Heart left ventricle (tissue), 16 donors: ENCODE data around the gene RELT. TPM values are rescaled to one million over a fixed set of nuclear protein-coding genes. Genes with fewer than 3 reads are reported as not detected.

Experiments used
- ATAC-seq, 4 donors: fragments of 200-7000 bp; cut with Tn5 transposase; one replicate each; pipeline ENCODE4 v1.9.1; 2020 to 2022; ENCODE audit warnings: moderate library complexity in 4 of 4, mild to moderate bottlenecking in 3 of 4, moderate number of reproducible peaks in 1 of 4
- DNase-seq, 5 donors: peaks; one replicate each; pipeline ENCODE4 v3.0.0-alpha.2; 2020
- H3K27ac ChIP-seq, 12 donors: fragments of 200-600 bp; sonication (generic) in 4 of 12; one replicate each; pipeline versions ENCODE4 v1.5.0 to v1.8.0; 2016 to 2022; ENCODE audit warnings: mild to moderate bottlenecking in 2 of 12
- H3K27me3 ChIP-seq, 9 donors: fragments of 200-600 bp; sonication (generic) in 2 of 9; one replicate each; pipeline versions ENCODE4 v1.5.1 to v1.8.0; 2016 to 2022; ENCODE audit warnings: mild to moderate bottlenecking in 3 of 9
- H3K36me3 ChIP-seq, 9 donors: fragments of 200-600 bp; sonication (generic) in 2 of 9; one replicate each; pipeline versions ENCODE4 v1.5.0 to v1.8.0; 2018 to 2022; ENCODE audit warnings: mild to moderate bottlenecking in 2 of 9
- H3K4me1 ChIP-seq, 12 donors: fragments of 200-600 bp; sonication (generic) in 4 of 12; one replicate each; pipeline versions ENCODE4 v1.5.0 to v1.8.0; 2016 to 2022; ENCODE audit warnings: mild to moderate bottlenecking in 3 of 12
- H3K4me3 ChIP-seq, 12 donors: fragments of 200-600 bp; sonication (generic) in 4 of 12; one replicate each; pipeline versions ENCODE4 v1.5.0 to v1.8.0; 2017 to 2022; ENCODE audit warnings: mild to moderate bottlenecking in 9 of 12, moderate library complexity in 4 of 12
- H3K9me3 ChIP-seq, 12 donors: fragments of 200-600 bp; sonication (generic) in 4 of 12; one replicate each; pipeline versions ENCODE4 v1.5.0 to v1.8.0; 2016 to 2022; ENCODE audit warnings: mild to moderate bottlenecking in 1 of 12
- POLR2A ChIP-seq, 2 donors: fragments of 450-650 bp; IDR thresholded peaks; one replicate each; pipeline ENCODE4 v1.6.1; 2017; ENCODE audit warnings: antibody characterized with exemption in 2 of 2, mild to moderate bottlenecking in 2 of 2, moderate library complexity in 2 of 2
- WGBS, 4 donors: extraction: QIAGEN DNeasy Blood & Tissue Kit in 2 of 4; methylation state at CpG; one replicate each; pipeline versions ENCODE4 v1.1.5 to v1.1.7; 2013 to 2018; 5-methylcytosine and 5-hydroxymethylcytosine counted together
- intact Hi-C, 10 donors: fragments of 100-400 bp; cut with DNase I; formaldehyde crosslinking; loops; one replicate each; pipeline versions ENCODE4 v1.11.1 to v1.14.2; 2022
- polyA plus RNA-seq, 2 donors: library from polyadenylated mRNA; stranded (reverse); fragments of 200-250 nt; gene quantifications; one replicate each; pipeline ENCODE4 v1.2.3, GENCODE V29; 2013
- total RNA-seq, 9 donors: library from RNA; depleted of rRNA in 2 of 9; stranded (reverse); fragments of >200 nt in 2 of 9; fragmentation: NEBNext Ultra II Directional in 3 of 9; extraction: Animal tissue kit (Norgen Biotek cat#: 25700) in 3 of 9; gene quantifications; one replicate each; pipeline versions ENCODE4 v1.1.0 to v1.2.4, GENCODE V29; 2016 to 2023
- TF ChIP-seq, protein P1 (sequence below), 12 donors: fragments of 200-600 bp; sonication (generic) in 4 of 12; IDR thresholded peaks; one replicate each; pipeline versions ENCODE4 v1.5.0 to v1.8.0; 2018 to 2022; ENCODE audit warnings: antibody characterized with exemption in 12 of 12, mild to moderate bottlenecking in 5 of 12
- donor health status: ischemic (EF 13 %, LVEDD 7.1; RV severe dilation, severe dysfunction).
- donor health status: healthy with polysubstance abuse.
- donor health status: DM: no; HTN: yes; CAD: no.
- donor health status: DM: no; HTN: no; CAD: no.
- donor health status: ischemic (EF 25% LVEDD 6.9; RV normal size, moderate dysfunction).
- donor health status: ischemic (EF 25% LVEDD 5.7; RV mildly dilated, moderate dysfunction).
- donor health status: healthy.
- donor health status: DM: yes; HTN: yes; CAD: no.
- donor health status: ischemic (EF 35%, LVEDD 5.7; RV mildly dilated, moderate dysfunction).
- donor health status: nonischemic (EF 11% LVEDD 7.7; RV severe dilation, severe dysfunction).
- donor health status: DM: yes; HTN: yes; CAD: no.
- donor health status: PGD.
- donor health status: ischemic (EF 29% LVEDD 5.4; RV normal size, mild dysfunction).
- donor health status: nonischemic (EF 23%, LVEDD 6.1; RV moderate dilation, normal function).

Gene RELT
- total and polyA plus RNA-seq, 11 donors, result 1.0 to 13.9 (median 2.6) TPM

DNA sequence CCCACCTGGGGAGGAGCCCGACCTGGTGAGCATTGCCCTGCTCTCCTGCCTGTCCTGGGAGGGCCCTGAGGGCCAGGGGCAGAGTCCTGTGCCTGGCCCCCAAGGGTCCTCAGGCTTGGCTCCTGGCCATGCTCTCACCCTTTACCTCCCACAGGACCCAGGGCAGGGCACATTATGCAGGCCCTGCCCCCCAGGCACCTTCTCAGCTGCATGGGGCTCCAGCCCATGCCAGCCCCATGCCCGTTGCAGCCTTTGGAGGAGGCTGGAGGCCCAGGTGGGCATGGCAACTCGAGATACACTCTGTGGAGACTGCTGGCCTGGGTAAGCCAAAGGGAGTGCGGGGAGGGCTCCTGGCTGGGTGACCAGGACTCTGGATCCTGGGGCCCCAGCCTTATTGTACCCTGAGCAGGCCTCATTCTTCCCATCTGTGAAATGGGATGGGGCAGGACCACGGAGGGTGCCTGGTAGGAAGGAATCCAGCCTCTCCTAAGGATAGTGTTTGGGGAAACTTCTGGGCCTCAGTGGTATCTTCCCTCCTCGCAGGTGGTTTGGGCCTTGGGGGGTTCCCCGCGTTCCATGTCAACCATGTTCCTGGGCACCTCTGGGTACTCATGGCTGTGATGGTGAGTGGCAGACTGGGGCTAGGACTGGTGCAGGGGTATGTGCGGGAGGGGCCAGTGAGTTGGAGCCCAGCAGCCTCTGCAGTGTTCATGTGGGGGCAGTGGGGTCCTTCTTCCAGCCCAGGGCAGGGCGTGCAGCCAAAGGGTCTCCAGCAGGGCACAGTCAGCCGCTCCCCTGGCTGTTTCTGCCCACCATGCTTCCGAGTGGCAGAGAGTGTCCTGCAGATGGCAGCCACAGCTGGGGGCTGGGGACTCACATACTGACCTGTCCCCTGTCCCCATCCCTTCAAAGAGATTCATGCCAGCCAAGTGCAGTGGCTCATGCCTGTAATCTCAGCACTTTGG, 14.7 kb downstream of the RELT start:
- intact Hi-C loops, result loop anchor here in 8 of 10 donors (5.0 kb wide), 4 partner anchors 39 to 99 kb away; partner anchors contain the start of gene ARHGEF17 (in 3 of the 8)
- WGBS, 4 donors, result 92 to 98% (median 96%) methylated on average over 12 of the region's 12 CpGs

DNA sequence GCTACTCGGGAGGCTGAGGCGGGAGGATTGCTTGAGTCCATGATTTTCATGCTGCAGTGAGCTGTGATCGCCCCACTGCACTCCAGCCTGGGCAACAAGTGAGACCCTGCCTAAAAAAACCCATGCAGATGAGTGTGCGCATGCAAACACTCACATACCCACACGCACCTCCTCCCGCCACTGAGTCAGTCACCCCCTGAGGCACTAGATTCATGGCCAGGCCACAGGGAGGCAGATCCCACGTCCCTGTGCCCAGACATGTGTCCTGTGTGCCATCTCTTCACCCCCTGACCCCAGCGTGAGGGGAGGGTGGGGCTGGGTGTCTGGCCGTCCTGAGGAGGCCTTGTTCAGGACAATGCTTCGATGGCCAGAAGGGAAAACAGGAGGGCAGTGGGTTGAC, 15.5 kb downstream of the RELT start:
- 88 to 97% (median 95%) methylated on average over 8 to 10 of the region's 10 CpGs for WGBS, 4 donors
- TF ChIP-seq, protein P1, sequence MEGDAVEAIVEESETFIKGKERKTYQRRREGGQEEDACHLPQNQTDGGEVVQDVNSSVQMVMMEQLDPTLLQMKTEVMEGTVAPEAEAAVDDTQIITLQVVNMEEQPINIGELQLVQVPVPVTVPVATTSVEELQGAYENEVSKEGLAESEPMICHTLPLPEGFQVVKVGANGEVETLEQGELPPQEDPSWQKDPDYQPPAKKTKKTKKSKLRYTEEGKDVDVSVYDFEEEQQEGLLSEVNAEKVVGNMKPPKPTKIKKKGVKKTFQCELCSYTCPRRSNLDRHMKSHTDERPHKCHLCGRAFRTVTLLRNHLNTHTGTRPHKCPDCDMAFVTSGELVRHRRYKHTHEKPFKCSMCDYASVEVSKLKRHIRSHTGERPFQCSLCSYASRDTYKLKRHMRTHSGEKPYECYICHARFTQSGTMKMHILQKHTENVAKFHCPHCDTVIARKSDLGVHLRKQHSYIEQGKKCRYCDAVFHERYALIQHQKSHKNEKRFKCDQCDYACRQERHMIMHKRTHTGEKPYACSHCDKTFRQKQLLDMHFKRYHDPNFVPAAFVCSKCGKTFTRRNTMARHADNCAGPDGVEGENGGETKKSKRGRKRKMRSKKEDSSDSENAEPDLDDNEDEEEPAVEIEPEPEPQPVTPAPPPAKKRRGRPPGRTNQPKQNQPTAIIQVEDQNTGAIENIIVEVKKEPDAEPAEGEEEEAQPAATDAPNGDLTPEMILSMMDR (IDR thresholded peaks at IDR 0.05), result no peak
- no peak for TF ChIP-seq POLR2A (IDR thresholded peaks at IDR 0.05)
- Histone ChIP-seq H3K4me1 (peaks cover 0 to 51% (median 21%) of the 10 kb centered on the region in 12 donors), H3K27me3 (no peaks in the 10 kb centered on the region), H3K36me3 (peaks cover 0 to 66% (median 0%) of the 10 kb centered on the region in 9 donors), H3K9me3 (no peaks in the 10 kb centered on the region), H3K27ac (no peak overlapping the region), H3K4me3 (no peak overlapping the region)
- intact Hi-C loops, result loop anchor here in 8 of 10 donors (2.0 to 5.0 kb wide), 5 partner anchors 39 to 99 kb away; partner anchors contain the start of gene ARHGEF17 (in 3 of the 8)
- ATAC-seq (no peak), DNase-seq (peak in 1 of 5 donors; percentile 15)

More for the DNA sequence above, 14.7 kb downstream of the RELT start:
- Histone ChIP-seq H3K36me3 (peaks cover 0 to 58% (median 0%) of the 10 kb centered on the region in 9 donors), H3K27ac (no peak overlapping the region), H3K4me1 (peaks cover 0 to 59% (median 25%) of the 10 kb centered on the region in 12 donors), H3K27me3 (no peaks in the 10 kb centered on the region), H3K9me3 (no peaks in the 10 kb centered on the region), H3K4me3 (no peak overlapping the region)
- DNase-seq, result peak in 2 of 5 donors; percentile 21 to 57
- TF ChIP-seq, protein P1 (IDR thresholded peaks at IDR 0.05), result no peak
- no peak for TF ChIP-seq POLR2A (IDR thresholded peaks at IDR 0.05)
- ATAC-seq, result no peak

DNA sequence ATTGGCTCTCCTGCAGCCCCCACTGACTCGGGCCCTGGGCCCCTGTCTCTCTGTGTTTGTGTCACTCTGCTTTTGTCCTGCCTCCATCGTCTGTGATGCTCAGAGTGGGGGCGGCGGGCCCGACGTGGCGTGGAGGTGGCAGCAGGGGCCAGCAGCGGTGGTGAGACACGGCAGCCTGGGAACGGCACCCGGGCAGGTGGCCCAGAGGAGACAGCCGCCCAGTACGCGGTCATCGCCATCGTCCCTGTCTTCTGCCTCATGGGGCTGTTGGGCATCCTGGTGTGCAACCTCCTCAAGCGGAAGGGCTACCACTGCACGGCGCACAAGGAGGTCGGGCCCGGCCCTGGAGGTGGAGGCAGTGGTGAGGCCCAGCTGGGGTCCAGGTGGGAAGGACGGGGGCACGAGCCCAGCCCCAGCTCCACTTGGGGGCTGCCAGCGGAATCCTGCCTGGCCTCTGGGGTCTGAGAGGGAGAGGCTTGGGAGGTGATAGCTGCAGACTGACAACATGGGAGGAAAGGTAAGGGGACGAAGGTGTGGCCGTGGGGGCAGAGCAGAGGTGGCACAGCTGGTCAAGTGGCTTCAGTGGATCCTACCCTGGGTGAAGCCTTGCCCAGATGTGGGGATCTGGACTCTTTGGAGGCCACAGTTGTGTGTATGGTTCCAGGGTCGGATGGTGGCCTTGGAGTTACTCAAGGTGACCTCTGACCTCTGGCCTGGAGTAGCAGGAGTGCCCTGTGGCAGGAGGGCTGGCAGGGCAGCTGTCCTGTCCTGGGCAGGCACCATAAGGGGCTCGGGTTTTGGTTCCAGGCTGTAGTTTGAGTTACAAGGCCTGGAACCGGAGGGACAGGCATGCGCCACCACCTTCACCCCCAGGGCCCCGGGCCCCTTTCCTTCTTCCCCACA, 16.2 kb downstream of the RELT start:
- H3K4me3 ChIP-seq, result no peak overlapping the region
- H3K36me3 ChIP-seq, result peaks cover 0 to 73% (median 0%) of the 10 kb centered on the region in 9 donors
- WGBS, 4 donors, result 94 to 98% (median 95%) methylated on average over 22 to 31 of the region's 31 CpGs
- no peak for ATAC-seq
- intact Hi-C loops, result loop anchor here in 9 of 10 donors (1.0 to 5.0 kb wide), 7 partner anchors 40 to 100 kb away; partner anchors contain the start of gene ARHGEF17 (in 3 of the 9)
- peak in 2 of 5 donors; percentile 23 to 68 for DNase-seq
- no peaks in the 10 kb centered on the region for H3K9me3 ChIP-seq
- H3K27ac ChIP-seq, result peak overlapping the region in 1 of 12 donors; percentile 13
- TF ChIP-seq, protein P1 (IDR thresholded peaks at IDR 0.05), result no peak
- TF ChIP-seq POLR2A (IDR thresholded peaks at IDR 0.05), result no peak
- H3K27me3 ChIP-seq, result no peaks in the 10 kb centered on the region
- peaks cover 0 to 44% (median 21%) of the 10 kb centered on the region in 12 donors for H3K4me1 ChIP-seq
